ENCODE results near the gene PYCARD. TPM values are rescaled to one million over a fixed set of nuclear protein-coding genes. Genes with fewer than 3 reads are reported as not detected.
"Not testable (repeated sequence)": the region's sequence is repeated elsewhere in the genome, so short reads cannot be mapped to it uniquely, and the experiment has no call there.

The PYCARD gene
- total and polyA plus RNA-seq, 2 experiments from 2014 or later = 53.1 to 54.0 TPM

GRCh38 chr16:31198207-31198882 lies 4.2 kb downstream of the PYCARD start (continued):
- no peak for TF ChIP-seq ZNF462 (CRISPR knock-in tag; IDR thresholded peaks at IDR 0.05)
- no peak for TF ChIP-seq NANOG (IDR thresholded peaks at IDR 0.05; ENCODE audit: borderline replicate concordance)
- TF ChIP-seq POLR2AphosphoS5 (IDR thresholded peaks at IDR 0.05; ENCODE audit: low read depth) = no peak
- no peak for TF ChIP-seq ETS1 (IDR thresholded peaks at IDR 0.05)

DNA sequence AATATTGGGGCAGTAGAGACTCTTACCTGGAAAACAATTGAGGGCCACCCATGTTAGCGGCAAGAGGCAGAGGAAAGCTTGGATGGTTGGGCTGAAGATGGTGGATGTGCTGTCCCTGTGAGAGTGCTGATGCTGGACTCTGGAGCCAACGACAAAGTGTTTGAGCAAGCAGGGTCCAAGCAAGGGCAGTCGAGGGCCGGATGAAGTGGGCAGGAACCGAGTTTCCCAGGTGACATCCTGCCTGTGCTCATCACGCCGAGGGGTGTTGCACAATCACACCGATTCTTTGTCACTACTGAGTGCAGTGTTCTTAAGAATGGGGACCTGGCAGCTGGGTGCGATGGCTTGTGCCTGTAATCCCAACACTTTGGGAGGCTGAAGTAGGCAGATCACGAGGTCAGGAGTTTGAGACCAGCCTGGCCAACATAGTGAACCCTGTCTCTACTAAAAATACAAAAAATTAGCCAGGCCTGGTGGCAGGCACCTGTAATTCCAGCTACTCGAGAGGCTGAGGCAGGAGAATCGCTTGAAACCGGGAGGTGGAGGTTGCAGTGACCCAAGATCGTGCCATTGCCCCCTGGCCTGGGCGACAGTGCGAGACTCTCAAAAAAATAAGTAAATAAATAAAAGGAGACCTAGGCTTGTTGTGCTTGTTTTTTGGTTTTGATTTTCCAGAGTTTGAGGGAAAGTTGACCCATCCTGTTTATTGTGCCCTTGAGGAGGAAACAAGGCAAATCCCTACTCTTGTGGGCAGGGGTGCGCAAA lies 6.1 kb downstream of the PYCARD start:
- Histone ChIP-seq H3F3A (replicated peaks; ENCODE audit: low read depth) (peaks cover 84% of the 10 kb centered on the region), H3K79me2 (replicated peaks; ENCODE audit: insufficient read depth) (peaks cover 16% of the 10 kb centered on the region), H3K4me1 (ENCODE audit: insufficient read depth) (peaks cover 8% of the 10 kb centered on the region; the same call in 1 of the 2 replicates), H3K27ac (ENCODE audit: low read depth) (no peak overlapping the region), H3K4me3 (no peak overlapping the region), H4K20me1 (replicated peaks; ENCODE audit: insufficient read depth) (peaks cover 86% of the 10 kb centered on the region), H3K36me3 (ENCODE audit: insufficient read depth) (peaks cover 50% of the 10 kb centered on the region), H2AFZ (no peak overlapping the region), H3K9me2 (ENCODE audit: insufficient read depth) (no peaks in the 10 kb centered on the region), H3K27me3 (ENCODE audit: insufficient read depth) (no peaks in the 10 kb centered on the region), H3K4me2 (no peak overlapping the region)
- TF ChIP-seq ZNF331 (CRISPR knock-in tag; IDR thresholded peaks at IDR 0.05; ENCODE audit: low read depth) (no peak), POLR2AphosphoS5 (IDR thresholded peaks at IDR 0.05; ENCODE audit: low read depth) (peak; percentile 28; the same call in 1 of the 2 replicates)
- Mint-ChIP-seq H3K36me3 (ENCODE audit: low read depth) (peaks cover 83% of the 10 kb centered on the region), H3K27me3 (ENCODE audit: insufficient read depth, low read depth, poor library complexity) (peaks cover 19% of the 10 kb centered on the region), H3K4me1 (peaks cover 9% of the 10 kb centered on the region), H3K27ac (no peak overlapping the region; the same call in 1 of the 2 replicates), H3K9me3 (peaks cover 3% of the 10 kb centered on the region; the same call in 2 of the 3 replicates), H3K4me3 (no peak overlapping the region; the same call in 2 of the 3 replicates)
- ATAC-seq = no peak
- no peak for DNase-seq (ENCODE audit: low spot score)

DNA sequence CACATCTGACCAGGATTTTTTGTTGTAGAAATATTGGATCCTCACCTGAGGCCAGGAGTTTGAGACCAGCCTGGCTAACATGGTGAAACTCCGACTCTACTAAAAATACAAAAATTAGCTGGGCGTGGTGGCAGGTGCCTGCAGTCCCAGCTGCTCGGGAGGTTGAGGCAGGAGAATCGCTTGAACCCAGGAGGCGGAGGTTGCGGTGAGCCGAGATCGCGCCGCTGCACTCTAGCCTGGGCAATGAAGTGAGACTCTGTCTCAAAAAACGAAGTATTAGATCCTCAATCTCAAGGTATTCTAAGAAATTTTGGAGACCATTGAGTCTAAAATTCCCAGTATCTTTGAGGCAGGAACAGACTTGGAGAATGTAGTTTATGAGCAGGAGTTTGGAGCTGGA lies 6.7 kb downstream of the PYCARD start:
- Histone ChIP-seq H3K79me2 (replicated peaks; ENCODE audit: insufficient read depth) (peaks cover 23% of the 10 kb centered on the region), H3K36me3 (ENCODE audit: insufficient read depth) (peaks cover 57% of the 10 kb centered on the region), H3F3A (replicated peaks; ENCODE audit: low read depth) (peaks cover 82% of the 10 kb centered on the region), H4K20me1 (replicated peaks; ENCODE audit: insufficient read depth) (peaks cover 89% of the 10 kb centered on the region)
- not testable (repeated sequence) for H3K27ac Mint-ChIP-seq; DNase-seq (ENCODE audit: low spot score); H3K4me2 ChIP-seq; H3K9me3 Mint-ChIP-seq; H3K4me3 ChIP-seq; H3K27me3 ChIP-seq (ENCODE audit: insufficient read depth); H3K4me1 ChIP-seq (ENCODE audit: insufficient read depth); H3K9me2 ChIP-seq (ENCODE audit: insufficient read depth); H3K4me3 Mint-ChIP-seq; ATAC-seq; H2AFZ ChIP-seq; H3K27ac ChIP-seq (ENCODE audit: low read depth); H3K4me1 Mint-ChIP-seq
- peaks cover 18% of the 10 kb centered on the region for H3K27me3 Mint-ChIP-seq (ENCODE audit: insufficient read depth, low read depth, poor library complexity)
- peaks cover 90% of the 10 kb centered on the region for H3K36me3 Mint-ChIP-seq (ENCODE audit: low read depth)

Measured in GM23338 (cell line).